Stimulated activated CD8-positive, alpha-beta memory T cell treated with anti-CD3 and anti-CD28 coated beads, Interleukin-15, amount 100 ng/mL, for 48 hours (primary cell): ENCODE results near the gene WARS2.

Experiments
- DNase-seq, 2 donors: peaks; one replicate each; pipeline ENCODE4 v3.0.0-alpha.2; 2020; ENCODE audit warnings: low read depth in 2 of 2

The WARS2 gene

DNA sequence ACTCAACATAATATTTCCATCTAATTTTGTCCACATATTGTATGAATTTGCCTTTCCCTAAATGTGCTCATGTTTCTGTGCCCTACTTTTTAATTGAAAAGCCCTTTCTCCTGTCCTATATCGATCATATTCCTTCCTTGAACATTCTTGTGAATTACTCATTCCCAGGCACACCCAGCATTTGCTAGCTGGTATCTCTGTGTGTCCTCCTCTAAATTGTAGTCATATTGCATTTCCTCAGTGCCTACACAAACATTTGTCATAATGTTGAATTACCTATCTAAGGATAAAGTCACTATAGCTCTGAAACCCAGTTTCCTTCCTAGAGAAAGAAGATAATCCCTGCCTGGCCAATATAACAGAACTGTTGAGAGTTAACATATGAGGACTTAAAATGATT, 112.7 kb downstream of the WARS2 start:
- DNase-seq, result no peak

DNA sequence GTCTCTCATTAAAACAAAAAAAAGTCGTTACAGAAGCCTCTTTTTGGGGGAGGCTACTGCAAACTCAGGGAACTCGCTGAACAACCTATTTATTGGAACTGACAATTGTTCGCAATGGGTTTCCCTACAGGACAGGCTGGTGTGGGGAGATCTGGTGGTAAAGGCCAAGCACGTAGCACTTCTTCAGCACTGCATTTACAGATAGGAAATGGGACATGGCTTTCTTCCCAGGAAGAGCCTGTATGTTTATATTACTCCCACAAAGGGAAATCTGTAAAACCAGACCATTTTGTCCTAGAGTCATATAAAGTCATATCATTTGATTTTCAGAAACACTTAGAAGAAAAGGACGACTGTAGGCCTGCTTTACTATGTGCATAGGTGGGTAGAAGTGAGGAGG, 113.5 kb downstream of the WARS2 start:
- DNase-seq, result no peak

DNA sequence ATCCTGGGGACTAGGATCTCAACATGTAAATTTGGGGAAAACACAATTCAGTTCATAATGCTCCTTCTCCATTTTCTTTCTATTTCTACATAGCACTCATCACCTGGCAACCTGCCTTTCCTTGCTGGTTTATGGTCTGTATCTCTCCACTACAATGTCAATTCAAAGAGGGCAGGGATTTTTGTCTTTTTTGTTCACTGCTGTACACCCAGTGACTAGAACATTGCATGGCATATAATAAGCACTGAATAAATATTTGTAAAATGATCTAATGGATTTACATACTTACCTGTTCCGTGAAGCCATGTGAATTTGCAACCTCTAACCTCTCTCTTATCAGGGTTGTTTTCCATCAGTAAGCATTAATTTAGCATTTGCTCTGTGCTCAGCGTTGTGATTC, 124.9 kb downstream of the WARS2 start:
- DNase-seq, result no peak

- DNase-seq, result no peak
Measured at GRCh38 chr1:119012383-119012782, 128.1 kb downstream of the WARS2 start.

DNA sequence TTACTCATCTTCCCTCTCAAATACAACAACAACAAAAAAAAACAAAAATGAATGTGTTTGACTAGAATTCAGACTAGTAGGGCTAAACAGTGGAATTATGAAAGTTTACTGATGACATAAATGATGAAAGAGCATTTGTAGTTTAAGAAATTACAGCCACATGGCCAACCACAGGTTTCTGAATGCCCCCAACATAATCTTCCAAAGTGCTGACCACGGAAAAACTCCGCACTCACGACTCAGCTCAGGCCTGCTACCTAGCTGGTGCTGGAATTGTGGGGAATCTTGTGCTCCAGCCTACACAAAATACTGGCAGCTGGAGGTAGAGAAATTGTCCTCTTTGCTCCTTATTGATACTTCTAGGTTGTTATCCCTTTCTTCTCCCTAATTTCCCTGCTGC, 128.7 kb downstream of the WARS2 start:
- DNase-seq, result no peak

DNA sequence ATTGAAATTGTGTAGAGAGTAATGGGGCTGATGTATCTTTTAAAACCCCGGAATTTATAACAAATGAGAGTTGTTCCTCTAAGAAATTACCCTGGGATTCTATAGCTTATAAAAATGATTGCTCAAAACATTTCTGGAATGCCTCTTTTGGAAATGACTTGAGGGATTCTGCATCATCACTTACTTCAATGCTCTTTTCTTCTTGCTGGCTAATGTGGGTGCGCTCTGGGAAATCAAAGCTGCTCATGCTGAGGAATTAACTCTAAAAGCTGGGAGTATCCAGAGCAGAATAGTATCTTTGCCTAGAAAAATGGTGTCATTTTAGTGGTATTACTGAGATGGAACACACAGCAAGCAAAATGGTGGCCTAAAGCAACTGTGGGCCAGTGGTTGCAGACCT, 129.3 kb downstream of the WARS2 start:
- no peak for DNase-seq

DNA sequence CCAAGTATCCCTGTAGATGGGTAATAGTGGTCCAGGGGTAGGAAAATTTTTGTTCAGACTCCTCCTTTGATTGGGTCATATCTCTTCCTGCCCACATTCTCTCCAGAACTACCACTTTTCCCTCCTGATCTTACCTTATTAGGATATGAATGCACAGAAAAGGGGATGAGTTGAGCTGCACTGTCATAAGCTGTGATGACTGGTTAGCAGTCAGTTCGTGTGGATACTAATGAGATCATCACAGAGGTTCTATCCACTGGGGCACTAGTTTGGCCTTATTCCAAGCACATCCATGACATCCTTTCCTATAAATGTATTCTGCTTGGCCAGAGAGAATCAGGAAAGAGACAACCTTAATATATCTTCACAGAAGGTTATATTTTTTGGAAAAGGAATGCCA, 130.3 kb downstream of the WARS2 start:
- no peak for DNase-seq

GRCh38 chr1:119009312-119009655, 131.2 kb downstream of the WARS2 start:
- DNase-seq, result no peak

DNA sequence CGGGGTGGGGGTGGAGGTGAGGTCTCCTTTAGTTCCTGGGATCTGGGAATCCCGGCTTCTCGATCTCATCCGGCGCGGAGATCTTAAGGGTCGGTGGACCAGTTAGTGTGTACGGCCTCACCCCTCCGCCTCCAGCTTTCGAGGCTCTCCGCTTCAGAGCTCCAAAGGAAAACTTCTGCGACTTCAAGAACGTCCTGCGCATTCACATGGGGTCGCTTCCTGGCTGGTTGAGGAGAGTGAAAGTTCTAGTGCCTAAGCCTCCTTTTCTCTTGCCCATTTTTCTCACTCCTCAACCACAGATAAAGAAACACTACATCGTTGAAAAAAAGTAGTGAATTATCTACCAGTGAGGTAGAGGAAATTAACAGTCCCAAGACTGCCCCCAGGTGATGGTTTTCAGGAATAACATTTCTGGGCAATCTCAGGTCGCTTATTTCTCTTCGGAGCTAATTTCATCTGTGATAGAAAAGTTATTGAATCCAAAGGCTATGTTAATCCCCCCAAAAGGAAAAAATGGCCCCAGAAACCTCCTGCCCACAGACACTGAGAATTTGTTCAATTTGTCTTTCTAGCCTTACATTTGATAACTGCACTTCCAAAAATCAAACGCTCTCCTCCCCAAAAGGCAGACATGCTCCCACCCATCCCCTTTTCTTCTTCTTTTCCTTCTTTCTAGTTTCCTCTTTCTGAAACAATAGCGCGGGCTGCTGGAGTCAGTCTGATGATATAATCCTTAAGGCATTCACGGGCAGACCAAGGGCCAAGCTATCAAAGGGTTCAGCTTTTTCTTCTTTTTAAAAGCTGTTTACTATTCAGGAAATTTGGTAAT, 131.8 kb downstream of the WARS2 start:
- DNase-seq, result no peak

DNA sequence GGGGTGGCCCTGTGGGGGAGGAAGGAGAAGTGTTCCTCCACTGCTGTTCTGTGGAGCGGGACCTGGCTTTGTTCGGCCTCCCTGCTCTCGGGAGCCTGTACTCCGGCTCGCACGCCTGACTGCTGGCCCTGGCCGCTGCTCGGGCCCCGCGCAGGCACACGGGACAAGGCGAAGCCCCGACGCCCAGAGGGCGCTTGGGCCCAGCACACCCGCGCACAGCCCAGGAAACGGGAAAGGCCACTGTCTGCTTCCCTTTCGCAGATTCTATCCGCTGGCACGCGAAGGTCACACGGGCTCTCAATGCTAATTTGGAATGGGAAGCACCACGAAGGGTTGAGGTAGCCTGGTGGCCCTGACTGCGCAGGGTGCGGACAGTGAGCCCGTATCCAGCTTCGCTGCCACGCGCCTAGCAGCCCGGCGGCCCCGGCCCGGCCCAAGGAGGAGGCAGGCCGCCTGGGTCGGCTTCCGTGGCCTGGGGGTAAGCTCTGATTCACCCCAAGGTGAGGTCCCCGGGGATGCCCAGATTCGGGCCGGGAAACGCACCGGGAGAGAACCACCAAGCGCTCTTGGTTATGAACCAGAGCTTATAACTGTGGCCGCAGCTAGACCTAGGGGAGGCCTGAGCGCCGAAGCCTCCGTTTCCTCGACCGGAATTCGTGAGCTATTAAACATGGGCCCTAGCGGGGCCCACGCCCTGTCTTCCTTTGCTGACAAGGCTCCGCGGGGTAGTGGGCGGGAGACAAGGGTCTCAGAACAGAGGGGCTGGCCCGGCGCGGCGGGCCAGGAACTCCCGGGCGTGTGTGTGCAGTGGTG, 132.6 kb downstream of the WARS2 start:
- no peak for DNase-seq

DNA sequence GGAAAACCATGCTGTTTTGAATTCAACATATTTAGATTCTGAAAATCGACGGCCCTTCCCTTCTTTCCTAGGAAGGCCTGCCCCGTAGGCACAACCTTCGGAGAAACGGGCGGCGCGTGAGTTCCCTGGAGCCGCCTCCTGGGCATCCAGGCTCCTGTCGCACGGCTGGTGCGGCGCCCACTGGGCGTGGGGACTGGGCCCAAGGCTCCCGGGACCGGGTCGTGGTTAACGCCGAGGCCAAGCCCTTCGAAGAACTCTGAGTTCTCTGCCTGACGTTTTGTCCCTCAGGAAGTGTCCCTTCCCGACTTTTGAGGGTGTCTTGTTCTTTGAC, 133.1 kb downstream of the WARS2 start:
- DNase-seq, result no peak

DNA sequence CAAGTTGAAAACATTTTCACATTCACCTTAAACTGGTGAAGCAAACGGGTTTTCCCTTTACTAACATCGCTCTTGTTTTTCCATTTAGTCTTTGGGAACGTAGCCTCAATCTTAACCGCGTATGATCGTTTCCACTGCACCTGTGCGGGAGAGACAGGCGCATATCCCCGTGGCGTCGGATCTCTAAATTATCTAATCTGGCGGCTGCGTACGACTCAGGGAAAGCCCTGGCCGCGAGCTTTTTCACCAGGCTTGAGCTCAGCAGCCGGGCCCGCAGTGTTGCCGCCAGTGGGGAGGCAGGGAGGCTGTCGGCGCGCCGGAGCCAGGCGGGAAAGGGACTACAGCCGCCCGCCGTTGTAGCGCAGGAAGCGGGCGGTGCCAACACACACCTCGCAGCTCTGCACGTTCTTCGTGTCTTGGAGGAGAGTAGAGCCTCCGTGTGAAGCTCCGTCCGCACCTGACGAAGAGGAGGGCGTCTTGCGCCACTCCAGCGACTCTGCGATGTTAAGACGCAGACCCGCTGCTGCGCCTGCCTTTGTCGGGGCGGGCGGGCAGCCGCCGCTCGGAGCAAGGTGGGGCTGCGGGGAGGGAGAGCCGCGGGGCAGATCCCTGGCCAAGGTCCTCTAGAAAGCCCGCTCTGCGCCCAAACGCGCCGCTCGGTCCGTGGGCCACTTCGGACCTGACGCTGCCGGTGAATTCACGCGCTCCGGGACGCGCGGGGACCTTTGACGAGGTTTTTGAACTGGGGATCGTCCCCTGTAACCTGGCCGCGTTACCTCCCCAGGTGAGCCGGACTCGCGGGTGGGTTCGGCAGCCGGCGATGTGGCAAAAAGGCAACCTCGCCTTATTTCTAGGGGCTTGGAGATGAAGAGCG, 133.8 kb downstream of the WARS2 start:
- no peak for DNase-seq

DNA sequence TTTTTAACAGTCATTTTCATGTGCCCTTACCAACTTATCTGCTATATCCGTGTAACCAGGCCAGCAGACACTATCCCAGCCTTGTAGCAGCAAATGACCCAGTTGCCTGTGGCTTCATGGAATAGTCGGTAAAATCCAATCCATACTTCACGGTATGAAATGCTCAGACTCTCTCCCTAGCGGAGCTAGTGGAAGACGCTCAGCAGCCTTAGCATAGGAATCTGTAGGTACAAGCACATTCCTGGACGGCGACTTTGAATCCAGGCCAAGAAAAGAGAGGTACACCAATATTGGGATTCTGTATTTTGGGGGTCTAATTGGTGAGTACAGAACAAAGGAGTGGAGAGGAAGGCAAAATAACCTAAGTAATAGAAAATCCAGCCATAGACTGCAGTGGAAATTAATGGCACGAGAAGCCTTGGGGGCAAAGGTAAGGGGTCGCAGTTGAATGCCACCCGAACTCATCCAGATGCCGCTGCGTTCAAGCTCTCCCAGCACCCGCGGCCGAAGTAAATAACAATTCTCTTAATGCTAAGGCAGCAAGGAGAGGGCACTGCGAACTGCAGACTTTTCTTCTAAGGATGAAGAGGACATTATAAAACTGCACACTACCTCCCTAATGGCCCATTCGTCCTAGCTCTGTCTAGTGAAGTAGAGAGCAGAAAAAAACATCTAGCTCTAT, 134.6 kb downstream of the WARS2 start:
- no peak for DNase-seq

DNA sequence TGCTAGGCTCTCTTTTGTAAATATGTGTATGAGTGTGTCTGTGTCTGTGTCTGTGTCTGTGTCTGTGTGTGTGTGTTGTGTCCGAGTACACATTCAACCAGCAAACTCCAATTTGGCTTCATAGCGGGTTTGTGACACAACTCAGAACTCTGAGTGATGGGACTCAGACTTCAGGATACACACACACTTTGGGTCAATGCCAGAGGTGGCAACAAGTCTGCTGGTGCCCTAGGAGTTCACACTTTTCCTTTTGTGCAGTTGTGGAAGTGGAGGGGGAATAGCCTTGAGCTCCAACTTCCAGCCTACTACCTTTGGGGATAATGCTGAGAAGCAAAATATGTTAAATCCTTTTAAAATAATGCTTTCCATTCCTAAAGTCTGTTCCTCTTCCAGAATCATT, 135.7 kb downstream of the WARS2 start:
- DNase-seq, result no peak

- DNase-seq, result no peak
Measured at GRCh38 chr1:119004129-119004527, 136.3 kb downstream of the WARS2 start.

DNA sequence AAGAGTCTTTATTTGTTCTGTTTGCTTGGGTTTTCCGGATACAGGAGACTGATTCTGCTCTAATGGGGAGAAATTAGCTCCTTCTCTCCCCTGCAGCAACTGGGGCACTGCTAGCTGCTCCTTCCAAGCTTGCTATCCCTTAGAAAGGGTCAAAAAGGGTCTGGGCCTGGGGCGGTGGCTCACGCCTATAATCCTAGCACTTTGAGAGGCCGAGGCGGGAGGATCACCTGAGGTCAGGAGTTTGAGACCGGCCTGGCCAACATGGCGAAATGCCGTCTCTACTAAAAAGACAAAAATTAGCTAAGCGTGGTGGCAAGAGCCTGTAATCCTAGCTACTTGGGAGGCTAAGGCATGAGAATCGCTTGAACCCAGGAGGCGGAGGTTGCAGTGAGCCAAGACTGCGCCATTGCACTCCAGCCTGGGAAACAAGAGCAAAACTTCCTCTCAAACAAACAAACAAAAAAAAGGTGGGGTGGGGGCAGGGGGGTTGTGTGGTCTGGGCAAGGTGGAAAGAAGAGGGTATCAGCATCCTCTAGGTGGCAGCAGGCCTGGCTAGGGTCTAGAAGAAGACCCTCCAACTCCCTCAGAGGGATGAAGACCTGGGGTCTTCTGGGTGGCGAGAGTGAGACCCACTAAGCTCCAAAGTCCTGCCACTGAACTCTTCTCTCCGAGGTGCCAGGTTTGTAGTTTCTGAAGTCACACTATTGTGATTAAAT, 136.9 kb downstream of the WARS2 start:
- DNase-seq, result no peak

DNA sequence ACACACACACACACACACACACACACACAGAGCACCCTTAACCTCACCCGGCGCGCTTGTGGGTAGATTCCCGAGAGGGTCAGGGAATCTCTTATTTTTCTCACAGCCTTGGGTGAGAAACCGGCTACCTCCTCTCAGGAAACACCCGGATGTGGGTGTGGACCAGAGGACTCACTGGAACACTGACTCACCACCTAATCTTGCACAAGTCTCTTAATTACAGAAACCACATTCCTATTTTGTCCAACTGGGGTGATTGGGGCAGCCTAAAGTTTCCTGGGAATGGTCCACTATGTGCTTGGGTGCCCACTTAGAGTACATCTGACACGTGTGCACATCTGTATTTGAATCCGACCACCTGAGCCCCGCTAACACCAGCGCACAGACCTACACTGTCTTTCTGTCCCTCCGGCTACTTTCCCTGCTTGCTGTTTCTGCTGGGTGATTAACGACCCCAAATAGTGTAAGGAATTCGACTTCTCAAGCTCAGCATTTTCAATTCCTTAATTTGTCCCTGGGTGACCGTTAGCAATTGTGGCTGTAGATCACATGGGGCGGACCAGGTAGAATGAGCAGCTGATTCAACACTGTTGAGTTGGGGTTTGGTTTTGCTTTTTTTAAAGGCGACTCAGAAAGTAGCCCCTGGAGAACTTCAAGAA, 138.3 kb downstream of the WARS2 start:
- DNase-seq, result no peak

DNA sequence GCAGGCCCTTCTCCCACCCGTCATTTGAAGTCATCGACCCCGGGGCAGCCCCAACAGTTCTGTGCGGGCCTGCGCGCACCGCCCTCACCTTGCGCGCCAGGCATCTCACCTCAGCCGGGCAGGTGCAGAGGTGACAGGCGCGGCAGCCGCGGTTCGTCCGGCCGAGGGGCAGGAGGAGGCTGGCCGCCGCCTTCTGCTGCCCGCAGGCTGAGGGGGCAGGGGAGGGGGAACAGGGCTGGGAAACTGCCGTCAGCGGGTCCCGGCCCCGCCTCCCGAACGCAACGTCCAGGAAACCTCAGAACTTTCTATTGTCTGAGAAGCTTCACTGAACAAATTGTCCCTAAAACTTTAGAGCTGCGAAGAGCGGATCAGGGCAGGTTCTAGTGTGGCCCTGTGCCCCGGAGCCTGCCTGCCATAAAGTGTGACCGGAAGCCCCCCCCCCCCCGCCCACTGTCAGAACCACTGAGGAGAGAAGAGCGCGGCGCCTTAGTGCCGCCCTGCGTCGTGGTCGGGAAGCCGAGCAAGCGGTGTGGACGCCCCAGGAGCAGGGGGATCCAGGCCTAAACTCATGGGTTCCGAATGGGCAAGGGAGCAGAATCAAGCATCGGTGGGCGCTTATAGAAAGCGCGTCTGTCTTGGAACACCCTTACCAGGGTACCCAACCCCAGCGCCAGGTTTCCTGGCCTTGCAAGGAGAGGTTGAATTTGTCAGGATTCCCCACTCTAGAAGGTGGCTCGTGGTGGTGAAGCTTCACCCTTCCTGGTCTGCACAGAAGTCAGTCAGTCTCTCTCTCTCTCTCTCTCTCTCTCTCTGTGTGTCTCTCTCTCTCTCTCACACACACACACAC, 139.0 kb downstream of the WARS2 start:
- no peak for DNase-seq

DNA sequence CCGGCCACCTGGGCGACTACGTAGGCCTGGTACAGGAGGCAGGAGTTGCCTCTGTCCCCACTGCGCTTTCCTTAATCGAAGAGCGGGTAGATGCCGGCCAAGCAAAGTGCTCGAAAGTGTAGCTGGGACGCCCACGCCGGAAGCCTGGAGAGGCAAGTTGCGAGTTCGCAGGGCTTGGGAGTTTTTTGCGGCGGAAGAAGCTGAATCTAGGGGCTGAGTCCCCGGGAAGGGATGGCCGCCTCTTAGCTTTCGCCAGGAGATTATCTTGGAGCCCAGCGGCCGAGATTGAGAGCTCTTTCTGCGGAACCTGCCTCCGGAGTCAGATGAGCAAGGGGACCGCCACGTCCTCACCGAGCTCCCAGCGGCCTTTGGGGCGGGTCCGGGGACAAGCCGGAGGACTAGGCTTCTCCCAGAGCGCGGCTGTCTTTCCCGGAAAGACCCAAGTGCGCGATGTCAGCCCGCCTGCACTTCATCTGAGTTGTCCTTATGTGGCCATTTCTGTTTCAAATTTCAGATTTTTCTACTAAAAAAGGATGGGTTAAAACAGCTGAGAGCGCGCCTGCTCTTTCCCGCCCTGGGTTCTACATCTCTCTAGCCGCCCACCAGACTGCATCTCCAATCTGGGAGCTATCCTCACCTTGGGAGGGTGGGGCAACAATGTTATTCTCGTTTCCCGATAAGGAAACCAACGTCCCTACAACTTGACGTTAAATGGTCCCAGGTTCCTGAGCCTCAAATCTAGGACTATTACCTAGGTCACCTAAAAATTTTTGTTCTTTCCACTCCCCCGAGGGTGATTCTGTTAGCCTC, 139.9 kb downstream of the WARS2 start:
- DNase-seq, result no peak
